Astrocyte of the spinal cord (primary cell): ENCODE results near the gene ADAM33.

Source experiments
- DNase-seq: peaks from one replicate; pipeline ENCODE4 v3.0.0; 2011; ENCODE audit warnings: low read depth, low spot score
- H3K4me3 ChIP-seq: 2 replicates; pipeline ENCODE4 v1.5.1; 2011; ENCODE audit warnings: low read depth, mild to moderate bottlenecking, low read length, moderate library complexity
- in situ Hi-C: cut with HindIII; loops from 2 replicates; pipeline ENCODE4 v1.10.0; 2017; ENCODE audit warnings: low sequenced_read_pairs
- TF ChIP-seq, protein P1 (sequence below): IDR thresholded peaks from 2 replicates; pipeline ENCODE4 v1.5.1; 2012; ENCODE audit warnings: low read depth, mild to moderate bottlenecking, low read length, inconsistent platforms

Gene ADAM33

DNA sequence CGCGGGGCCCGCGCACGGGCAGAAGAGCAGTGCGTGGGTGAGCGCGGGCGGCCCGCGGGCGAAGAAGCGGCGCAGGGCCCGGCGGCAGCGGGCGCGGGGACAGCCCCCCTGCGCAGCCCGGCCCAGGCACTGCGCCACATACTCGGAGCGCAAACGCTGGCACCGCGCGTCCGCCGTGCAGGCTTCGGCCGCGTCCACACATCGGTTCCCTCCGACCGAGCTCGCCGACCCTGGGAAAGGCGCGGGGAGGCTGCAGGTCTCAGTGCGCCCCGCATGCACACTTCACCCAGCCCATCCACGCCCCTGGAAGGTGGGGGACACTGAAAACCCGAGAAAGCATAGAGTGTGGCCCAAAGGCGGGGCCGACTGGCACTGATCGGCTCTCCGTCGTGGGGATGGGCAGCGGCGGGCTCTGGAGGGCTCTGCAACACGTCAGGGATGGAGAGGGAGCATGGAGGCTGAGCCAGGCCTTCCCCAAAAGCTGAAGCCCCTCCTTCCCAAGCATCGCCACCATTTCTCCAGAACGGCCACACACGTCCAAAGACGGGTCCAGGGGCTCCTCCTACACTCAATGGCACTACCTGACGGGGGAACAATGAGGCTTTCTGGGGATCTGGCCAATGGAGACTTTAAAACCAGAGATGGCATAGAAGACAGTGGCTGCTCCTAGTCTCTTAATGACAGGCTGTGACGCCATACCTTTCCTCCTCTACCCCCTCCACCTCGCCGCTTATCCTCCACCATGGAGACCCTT, 20.6 kb downstream of the ADAM33 start:
- no peak for DNase-seq
- TF ChIP-seq, protein P1, sequence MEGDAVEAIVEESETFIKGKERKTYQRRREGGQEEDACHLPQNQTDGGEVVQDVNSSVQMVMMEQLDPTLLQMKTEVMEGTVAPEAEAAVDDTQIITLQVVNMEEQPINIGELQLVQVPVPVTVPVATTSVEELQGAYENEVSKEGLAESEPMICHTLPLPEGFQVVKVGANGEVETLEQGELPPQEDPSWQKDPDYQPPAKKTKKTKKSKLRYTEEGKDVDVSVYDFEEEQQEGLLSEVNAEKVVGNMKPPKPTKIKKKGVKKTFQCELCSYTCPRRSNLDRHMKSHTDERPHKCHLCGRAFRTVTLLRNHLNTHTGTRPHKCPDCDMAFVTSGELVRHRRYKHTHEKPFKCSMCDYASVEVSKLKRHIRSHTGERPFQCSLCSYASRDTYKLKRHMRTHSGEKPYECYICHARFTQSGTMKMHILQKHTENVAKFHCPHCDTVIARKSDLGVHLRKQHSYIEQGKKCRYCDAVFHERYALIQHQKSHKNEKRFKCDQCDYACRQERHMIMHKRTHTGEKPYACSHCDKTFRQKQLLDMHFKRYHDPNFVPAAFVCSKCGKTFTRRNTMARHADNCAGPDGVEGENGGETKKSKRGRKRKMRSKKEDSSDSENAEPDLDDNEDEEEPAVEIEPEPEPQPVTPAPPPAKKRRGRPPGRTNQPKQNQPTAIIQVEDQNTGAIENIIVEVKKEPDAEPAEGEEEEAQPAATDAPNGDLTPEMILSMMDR = no peak
- in situ Hi-C loops = no loop called here
- no peak overlapping the region for H3K4me3 ChIP-seq

DNA sequence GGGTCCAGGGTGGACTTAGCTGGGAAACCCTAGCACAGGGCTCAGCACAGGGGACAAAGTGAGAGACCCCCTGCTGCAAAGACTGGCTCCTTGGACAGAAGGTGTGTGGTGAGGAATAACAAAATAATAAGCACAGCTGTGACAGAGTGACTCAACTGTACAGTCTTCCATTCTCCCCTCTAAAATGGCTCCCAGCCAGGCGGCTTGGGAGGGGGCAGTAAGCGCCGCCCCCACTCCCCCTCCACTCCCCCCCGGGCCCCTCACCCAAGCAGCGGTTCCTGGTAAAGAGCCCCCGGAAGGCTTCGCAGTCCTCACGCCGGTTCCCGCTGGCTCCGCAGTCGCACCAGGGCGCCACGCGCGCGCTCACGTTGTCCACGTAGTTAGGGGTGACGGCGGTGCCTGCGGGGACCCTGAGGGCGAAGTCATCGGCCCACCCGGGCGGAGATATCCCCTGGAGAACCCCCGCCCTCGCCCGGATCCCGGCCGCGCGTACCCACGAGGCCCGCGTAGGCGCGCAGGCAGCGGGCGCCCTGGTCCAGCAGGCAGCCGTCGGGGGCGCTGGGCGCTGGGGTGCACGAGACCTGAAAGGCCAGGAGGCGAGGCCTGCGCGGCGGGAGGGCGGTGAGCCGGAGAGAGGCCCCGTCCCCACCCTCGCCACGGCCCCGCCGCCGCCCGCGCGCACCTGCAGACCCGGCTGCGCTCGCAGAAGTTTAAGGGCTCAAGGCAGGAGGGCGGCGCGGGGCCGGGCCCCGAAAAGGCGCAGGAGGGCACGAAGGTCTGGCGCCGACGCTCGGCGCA, 21.3 kb downstream of the ADAM33 start:
- in situ Hi-C loops = no loop called here
- DNase-seq = no peak
- no peak overlapping the region for H3K4me3 ChIP-seq
- TF ChIP-seq, protein P1 = no peak

DNA sequence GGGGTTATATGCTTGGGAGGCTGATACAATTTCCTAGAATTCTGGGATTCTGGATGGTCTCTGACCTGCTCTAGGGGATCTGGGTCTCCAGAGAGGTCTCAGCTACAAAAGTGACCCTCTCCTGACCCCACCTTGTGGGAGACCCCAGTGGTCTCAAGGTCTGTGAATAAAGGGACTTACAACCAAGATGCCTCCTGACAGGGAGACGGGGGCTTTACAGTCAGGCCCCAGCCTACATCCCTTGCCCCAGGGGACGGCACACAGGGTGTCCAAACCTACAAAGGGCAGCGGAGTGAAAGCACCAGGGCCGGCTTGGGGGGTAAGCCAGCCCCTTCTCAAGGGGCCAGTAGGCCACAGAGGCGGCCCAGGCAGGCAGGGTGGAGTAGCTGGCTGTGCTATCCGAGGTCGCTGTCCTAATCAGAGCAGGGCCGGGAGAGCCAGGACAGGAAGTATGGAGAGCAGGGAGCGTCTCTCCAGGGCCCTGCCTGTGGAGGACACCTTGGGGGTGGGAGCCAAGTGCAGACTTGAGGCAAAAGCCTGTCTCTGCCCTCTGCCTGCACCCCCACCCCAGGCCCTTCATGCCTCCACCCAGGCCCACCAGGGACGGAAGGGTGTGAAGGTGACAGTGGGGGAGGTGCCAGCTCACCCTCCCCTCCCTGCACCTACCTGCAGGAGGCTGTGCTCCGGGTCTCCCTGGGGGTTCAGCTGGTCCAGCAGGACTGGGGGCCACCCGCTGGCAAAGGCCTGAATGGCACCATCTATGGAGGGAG, 22.1 kb downstream of the ADAM33 start:
- in situ Hi-C loops = no loop called here
- TF ChIP-seq, protein P1 = no peak
- H3K4me3 ChIP-seq = no peak overlapping the region
- DNase-seq = no peak

DNA sequence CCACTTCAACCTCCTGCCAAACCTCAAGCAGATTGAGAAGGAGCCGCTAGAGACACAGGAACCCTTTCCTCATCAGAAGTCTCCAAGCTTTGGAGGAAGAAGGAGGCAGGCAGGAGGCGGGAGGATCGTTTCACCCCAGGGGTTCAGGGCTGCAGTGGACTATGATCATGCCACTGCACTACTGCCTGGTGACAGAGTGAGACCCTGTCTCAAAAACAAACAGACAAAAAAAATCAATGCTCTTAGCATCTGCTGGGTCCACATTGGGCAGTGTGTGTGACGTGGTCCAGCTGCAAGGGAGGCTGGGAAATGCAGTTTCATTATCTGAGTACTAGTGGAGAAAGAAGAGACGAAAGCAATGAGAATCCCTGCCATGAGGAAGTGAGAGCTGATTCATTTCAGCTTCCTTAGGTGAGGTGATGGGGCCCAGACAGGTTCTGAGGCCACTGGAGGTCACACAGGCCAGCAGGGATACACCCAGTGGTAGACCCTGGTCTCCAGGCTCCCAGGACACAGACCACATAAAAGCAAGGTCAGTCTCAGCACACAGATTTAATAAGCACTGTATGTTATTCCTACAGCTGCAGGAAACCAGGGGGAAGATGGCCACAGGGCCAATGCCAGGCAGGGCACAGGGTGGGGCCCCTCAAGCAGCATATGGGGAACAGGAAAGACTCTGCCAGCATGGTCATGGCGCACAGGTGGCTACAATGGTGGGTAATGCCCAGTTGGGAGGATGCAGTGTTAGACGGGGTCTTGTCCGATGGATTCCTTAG, 22.9 kb downstream of the ADAM33 start:
- no peak overlapping the region for H3K4me3 ChIP-seq
- TF ChIP-seq, protein P1 = no peak
- DNase-seq = no peak
- in situ Hi-C loops = no loop called here

DNA sequence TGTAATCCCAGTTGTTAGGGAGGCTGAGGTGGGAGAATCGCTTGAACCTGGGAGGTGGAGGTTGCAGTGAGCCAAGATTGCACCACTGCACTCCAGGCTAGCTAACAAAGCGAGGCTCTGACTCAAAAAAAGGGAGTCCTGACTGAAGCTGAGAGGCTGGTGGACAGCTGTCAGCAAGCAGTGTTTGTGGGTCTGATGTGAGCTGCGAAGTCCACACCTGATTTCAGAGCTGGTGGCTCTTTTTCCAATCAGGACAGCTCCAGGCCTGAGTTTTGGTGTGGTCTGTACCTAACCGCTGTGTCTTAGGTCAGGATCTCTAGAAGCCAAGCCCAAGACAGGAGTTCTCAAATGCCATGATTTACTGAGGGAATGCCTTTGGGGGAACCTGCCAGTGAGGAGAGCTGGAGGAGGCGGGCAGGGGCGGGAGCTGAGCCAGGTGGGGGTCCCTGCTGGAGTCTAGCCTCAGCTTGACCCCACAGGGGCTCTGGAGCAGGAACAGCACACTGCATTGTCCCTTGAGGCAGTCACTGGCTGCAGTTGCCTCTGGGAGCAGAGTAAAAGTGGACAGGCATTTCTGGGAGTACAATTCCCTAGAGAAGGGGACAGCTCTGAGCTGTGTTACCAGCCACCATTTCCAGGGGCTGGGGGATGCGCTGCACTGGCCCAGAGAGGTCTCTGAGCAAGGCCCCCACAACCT, 23.6 kb downstream of the ADAM33 start:
- no peak overlapping the region for H3K4me3 ChIP-seq
- in situ Hi-C loops = no loop called here
- TF ChIP-seq, protein P1 = no peak
- no peak for DNase-seq
